Erythroblast (primary cell): ENCODE data around the gene FMN1.

ENCODE experiments used
- GATA1 ChIP-seq: IDR thresholded peaks from 2 replicates; pipeline ENCODE4 v1.6.1; 2011; ENCODE audit warnings: low read depth, mild to moderate bottlenecking, control low read depth, low read length, moderate library complexity
- POLR2A ChIP-seq: IDR thresholded peaks from 2 replicates; pipeline ENCODE4 v1.6.1; 2011; ENCODE audit warnings: mild to moderate bottlenecking, low read length

GRCh38 chr15:33226559-33227181 lies 32.2 kb upstream of the FMN1 start:
- TF ChIP-seq POLR2A (no peak), GATA1 (no peak)
